Kidney glomerular epithelial cell (primary cell): ENCODE data around the gene SLC4A1AP.

Source experiments
- DNase-seq: peaks from one replicate; lab custom pipeline; 2025; lab: John Stamatoyannopoulos, UW

SLC4A1AP gene

GRCh38 chr2:27704342-27704876, 40.7 kb downstream of the SLC4A1AP start:
- no peak for DNase-seq

- peak; percentile 97 for DNase-seq
These were observed 42.3 kb downstream of the SLC4A1AP start for GRCh38 chr2:27705851-27706622.

GRCh38 chr2:27707462-27708256, 44.0 kb downstream of the SLC4A1AP start:
- DNase-seq: no peak

- no peak for DNase-seq
These were observed 44.6 kb downstream of the SLC4A1AP start for GRCh38 chr2:27708257-27708654.

- no peak for DNase-seq
These were observed 45.0 kb downstream of the SLC4A1AP start for GRCh38 chr2:27708666-27709065.

GRCh38 chr2:27709326-27709725, 45.6 kb downstream of the SLC4A1AP start:
- no peak for DNase-seq

GRCh38 chr2:27709960-27710575, 46.4 kb downstream of the SLC4A1AP start:
- no peak for DNase-seq

GRCh38 chr2:27710640-27711430, 47.1 kb downstream of the SLC4A1AP start:
- DNase-seq: peak; percentile 70

- DNase-seq: no peak
These were observed 48.1 kb downstream of the SLC4A1AP start for GRCh38 chr2:27711804-27712203.

GRCh38 chr2:27712522-27712921, 48.8 kb downstream of the SLC4A1AP start:
- DNase-seq: no peak

- DNase-seq: no peak
These were observed 49.5 kb downstream of the SLC4A1AP start for GRCh38 chr2:27713201-27713600.

- no peak for DNase-seq
These were observed 50.4 kb downstream of the SLC4A1AP start for GRCh38 chr2:27714053-27714452.

- DNase-seq: no peak
These were observed 51.2 kb downstream of the SLC4A1AP start for GRCh38 chr2:27714851-27715291.

GRCh38 chr2:27715318-27716210, 51.9 kb downstream of the SLC4A1AP start:
- DNase-seq: no peak

- DNase-seq: no peak
These were observed 52.8 kb downstream of the SLC4A1AP start for GRCh38 chr2:27716301-27717069.

- peak; percentile 44 for DNase-seq
These were observed 53.5 kb downstream of the SLC4A1AP start for GRCh38 chr2:27717070-27717795.

GRCh38 chr2:27720004-27720551, 56.4 kb downstream of the SLC4A1AP start:
- peak; percentile 97 for DNase-seq

- DNase-seq: no peak
These were observed 57.6 kb downstream of the SLC4A1AP start for GRCh38 chr2:27721335-27721734.
